ENCODE measurements around the gene SBF1.

DNA sequence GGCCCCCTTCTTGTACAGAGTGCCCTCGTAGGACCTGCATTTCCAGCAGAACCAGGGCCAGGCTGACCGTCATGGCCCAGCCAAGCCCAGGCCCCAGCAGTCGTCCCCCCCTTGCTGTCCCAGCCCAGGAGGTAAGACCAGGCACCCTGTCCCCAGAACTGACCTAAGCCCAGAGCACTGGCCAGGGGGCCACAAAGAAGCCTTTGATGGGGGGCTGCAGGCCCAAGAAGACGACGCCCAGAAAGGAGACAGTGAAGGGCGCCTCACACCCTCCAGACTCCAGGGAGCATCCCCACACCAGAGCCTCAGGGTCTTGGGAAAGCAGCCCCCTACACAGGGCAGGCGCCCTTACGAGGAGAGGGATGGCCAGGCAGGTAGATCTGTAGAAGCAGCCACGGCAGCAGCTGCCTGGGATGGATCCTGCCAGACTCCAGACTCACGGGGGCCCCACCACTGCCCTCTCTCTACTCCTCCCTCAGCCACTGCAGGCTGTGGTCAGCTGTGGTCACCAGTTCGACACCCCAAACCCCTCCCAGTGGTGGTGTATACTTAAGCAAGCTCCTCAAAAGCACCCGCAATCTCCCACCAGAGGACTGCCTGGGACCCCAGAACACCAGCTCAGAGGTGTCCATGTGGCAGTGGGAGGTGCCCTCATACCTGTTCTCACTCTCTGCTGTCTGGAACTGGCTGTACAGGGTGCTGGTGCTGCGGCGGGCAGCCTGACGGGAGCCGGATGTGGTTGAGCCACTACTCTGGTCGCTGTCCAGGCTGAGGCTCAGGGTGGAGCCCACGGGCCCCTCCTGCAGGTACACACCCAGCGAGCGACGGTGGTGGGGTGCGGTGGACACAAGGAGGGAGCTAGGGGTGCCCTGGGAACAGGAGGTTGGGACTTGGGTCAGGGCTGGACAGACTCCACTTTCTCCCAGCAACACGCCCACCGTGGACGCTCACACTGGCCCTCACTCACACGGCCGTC is 27.0 kb downstream of the SBF1 start:
- TF ChIP-seq CTCF (IDR thresholded peaks at IDR 0.05): no peak
- no peak for TF ChIP-seq POLR2A (IDR thresholded peaks at IDR 0.05)
- TF ChIP-seq EP300 (IDR thresholded peaks at IDR 0.05): no peak

Measured in gastroesophageal sphincter (tissue), 3 donors.